ENCODE results near the gene SV2B.

DNA sequence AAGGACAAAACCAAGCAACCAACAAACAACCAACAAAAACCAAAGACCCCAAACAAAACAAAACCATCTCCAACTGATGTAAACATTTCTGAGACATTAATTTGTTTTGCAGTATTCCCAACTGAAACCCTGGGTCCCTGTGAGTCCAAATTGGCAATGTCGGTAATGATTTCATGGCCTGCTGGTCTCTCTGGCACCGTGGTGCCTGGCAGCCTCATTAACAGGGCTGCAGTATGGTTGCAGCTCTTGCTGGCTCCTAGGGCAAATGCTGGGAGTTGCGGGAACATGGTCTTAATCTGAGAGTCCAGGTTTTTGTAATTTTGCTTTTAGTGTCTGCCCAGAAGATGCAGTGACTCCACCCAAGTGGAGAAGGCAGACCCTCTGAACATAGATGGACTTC lies 128.3 kb downstream of the SV2B start:
- no peak for TF ChIP-seq POLR2A (IDR thresholded peaks at IDR 0.05)
- TF ChIP-seq, protein P1, sequence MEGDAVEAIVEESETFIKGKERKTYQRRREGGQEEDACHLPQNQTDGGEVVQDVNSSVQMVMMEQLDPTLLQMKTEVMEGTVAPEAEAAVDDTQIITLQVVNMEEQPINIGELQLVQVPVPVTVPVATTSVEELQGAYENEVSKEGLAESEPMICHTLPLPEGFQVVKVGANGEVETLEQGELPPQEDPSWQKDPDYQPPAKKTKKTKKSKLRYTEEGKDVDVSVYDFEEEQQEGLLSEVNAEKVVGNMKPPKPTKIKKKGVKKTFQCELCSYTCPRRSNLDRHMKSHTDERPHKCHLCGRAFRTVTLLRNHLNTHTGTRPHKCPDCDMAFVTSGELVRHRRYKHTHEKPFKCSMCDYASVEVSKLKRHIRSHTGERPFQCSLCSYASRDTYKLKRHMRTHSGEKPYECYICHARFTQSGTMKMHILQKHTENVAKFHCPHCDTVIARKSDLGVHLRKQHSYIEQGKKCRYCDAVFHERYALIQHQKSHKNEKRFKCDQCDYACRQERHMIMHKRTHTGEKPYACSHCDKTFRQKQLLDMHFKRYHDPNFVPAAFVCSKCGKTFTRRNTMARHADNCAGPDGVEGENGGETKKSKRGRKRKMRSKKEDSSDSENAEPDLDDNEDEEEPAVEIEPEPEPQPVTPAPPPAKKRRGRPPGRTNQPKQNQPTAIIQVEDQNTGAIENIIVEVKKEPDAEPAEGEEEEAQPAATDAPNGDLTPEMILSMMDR (IDR thresholded peaks at IDR 0.05) = no peak

Measured in lower leg skin (tissue), 3 donors.